Neural crest cell (in vitro differentiated cells): ENCODE results near the gene EXT2. TPM values are rescaled to one million over a fixed set of nuclear protein-coding genes. Genes with fewer than 3 reads are reported as not detected.
A peak's percentile ranks its signal among the peaks of the same experiment; 100 is the strongest.

Source experiments
- DNase-seq: peaks from one replicate; pipeline ENCODE4 v3.0.0; 2021; ENCODE audit warnings: low read depth, mixed read lengths, low spot score
- H3K27ac Mint-ChIP-seq: one replicate; pipeline ENCODE4 v1.8.0; 2021; ENCODE audit warnings: mild to moderate bottlenecking, mixed read lengths; ENCODE audit not compliant: unreplicated experiment
- H3K27me3 Mint-ChIP-seq: 2 replicates; pipeline ENCODE4 v1.8.0; 2021; ENCODE audit warnings: low read depth, mild to moderate bottlenecking, mixed read lengths
- H3K36me3 Mint-ChIP-seq: 2 replicates; pipeline ENCODE4 v1.8.0; 2021; ENCODE audit warnings: low read depth, mild to moderate bottlenecking, mixed read lengths
- H3K4me1 Mint-ChIP-seq: 2 replicates; pipeline ENCODE4 v1.8.0; 2021; ENCODE audit warnings: mixed read lengths
- H3K4me3 Mint-ChIP-seq: one replicate; pipeline ENCODE4 v1.8.0; 2021; ENCODE audit warnings: mild to moderate bottlenecking, mixed read lengths
- H3K9me3 Mint-ChIP-seq: 2 replicates; pipeline ENCODE4 v1.8.0; 2021; ENCODE audit warnings: mixed read lengths
- CTCF ChIP-seq: fragments of 200-600 bp; sonication (generic); conservative IDR thresholded peaks from 2 replicates; pipeline ENCODE4 v1.5.0; 2021; ENCODE audit warnings: antibody characterized with exemption, mild to moderate bottlenecking
- total RNA-seq: library from RNA; stranded (reverse); gene quantifications from 2 replicates; pipeline ENCODE4 v1.2.1, GENCODE V29; 2021

Gene EXT2
- total RNA-seq, 1 donor from 2014 or later: 56.6 TPM

- Mint-ChIP-seq H3K36me3 (no peaks in the 10 kb centered on the region), H3K9me3 (no peaks in the 10 kb centered on the region), H3K4me3 (no peak overlapping the region), H3K27me3 (peaks cover 6% of the 10 kb centered on the region), H3K27ac (peak overlapping the region; percentile 66), H3K4me1 (peaks cover 3% of the 10 kb centered on the region)
- TF ChIP-seq CTCF: no peak
- DNase-seq: no peak
These were observed 163.5 kb downstream of the EXT2 start for GRCh38 chr11:44258839-44259420.

- Mint-ChIP-seq H3K4me3 (no peak overlapping the region), H3K27ac (no peak overlapping the region), H3K36me3 (no peaks in the 10 kb centered on the region), H3K27me3 (peaks cover 6% of the 10 kb centered on the region), H3K4me1 (peaks cover 3% of the 10 kb centered on the region), H3K9me3 (no peaks in the 10 kb centered on the region)
- DNase-seq: no peak
- no peak for TF ChIP-seq CTCF
These were observed 164.6 kb downstream of the EXT2 start for GRCh38 chr11:44260081-44260480.

GRCh38 chr11:44261800-44262591 lies 166.5 kb downstream of the EXT2 start:
- H3K4me1 Mint-ChIP-seq: peaks cover 3% of the 10 kb centered on the region
- no peak for DNase-seq
- TF ChIP-seq CTCF: no peak
- H3K27me3 Mint-ChIP-seq: peaks cover 6% of the 10 kb centered on the region
- H3K9me3 Mint-ChIP-seq: no peaks in the 10 kb centered on the region
- no peaks in the 10 kb centered on the region for H3K36me3 Mint-ChIP-seq
- H3K4me3 Mint-ChIP-seq: no peak overlapping the region
- no peak overlapping the region for H3K27ac Mint-ChIP-seq

DNA sequence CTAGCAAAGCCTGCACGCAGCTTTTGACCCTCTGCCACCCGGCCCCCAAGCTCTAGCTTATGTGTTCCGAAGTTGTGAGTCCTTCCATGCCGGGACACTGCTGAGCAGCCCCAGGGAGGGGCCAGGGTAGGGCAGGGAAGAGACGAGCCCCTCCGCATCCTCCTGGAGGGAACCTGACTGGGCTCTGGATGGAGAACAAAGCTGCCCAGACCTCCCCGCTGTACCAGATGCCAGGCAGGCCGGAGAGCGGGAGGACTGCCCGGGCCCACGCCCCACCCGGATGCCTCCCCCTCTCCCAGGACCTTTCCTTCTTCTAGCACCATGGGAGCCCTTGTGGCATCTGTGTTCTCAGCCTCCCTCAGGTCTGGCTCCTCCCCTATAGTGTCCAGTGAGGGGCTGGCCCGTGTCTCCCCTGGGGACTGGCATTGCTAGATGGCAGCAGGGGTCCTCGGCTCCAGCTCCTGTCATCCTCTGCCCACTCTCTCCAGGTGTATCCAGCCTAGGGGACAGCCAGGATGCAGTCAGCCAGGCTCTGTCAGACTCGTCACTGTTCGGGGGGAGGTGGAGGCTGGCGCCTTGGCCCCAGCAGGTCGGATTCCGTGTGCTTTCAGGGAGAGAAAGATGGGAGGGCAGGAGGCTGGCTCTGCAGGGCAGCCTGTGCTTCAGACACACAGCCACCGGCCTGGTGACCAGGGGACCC lies 168.4 kb downstream of the EXT2 start:
- no peaks in the 10 kb centered on the region for H3K4me1 Mint-ChIP-seq
- peaks cover 3% of the 10 kb centered on the region for H3K36me3 Mint-ChIP-seq
- H3K27me3 Mint-ChIP-seq: peaks cover 6% of the 10 kb centered on the region
- no peaks in the 10 kb centered on the region for H3K9me3 Mint-ChIP-seq
- H3K27ac Mint-ChIP-seq: no peak overlapping the region
- no peak for TF ChIP-seq CTCF
- no peak for DNase-seq
- H3K4me3 Mint-ChIP-seq: no peak overlapping the region

GRCh38 chr11:44264438-44264749 lies 168.9 kb downstream of the EXT2 start:
- Mint-ChIP-seq H3K4me1 (no peaks in the 10 kb centered on the region), H3K27ac (no peak overlapping the region), H3K27me3 (peaks cover 6% of the 10 kb centered on the region), H3K36me3 (peaks cover 3% of the 10 kb centered on the region), H3K4me3 (no peak overlapping the region), H3K9me3 (no peaks in the 10 kb centered on the region)
- TF ChIP-seq CTCF: no peak
- DNase-seq: no peak
